ENCODE measurements around the gene BCL7B. TPM values are rescaled to one million over a fixed set of nuclear protein-coding genes. Genes with fewer than 3 reads are reported as not detected.

BCL7B gene
- total RNA-seq, 4 donors from 2014 or later = 13.8 to 63.5 (median 43.7) TPM

DNA sequence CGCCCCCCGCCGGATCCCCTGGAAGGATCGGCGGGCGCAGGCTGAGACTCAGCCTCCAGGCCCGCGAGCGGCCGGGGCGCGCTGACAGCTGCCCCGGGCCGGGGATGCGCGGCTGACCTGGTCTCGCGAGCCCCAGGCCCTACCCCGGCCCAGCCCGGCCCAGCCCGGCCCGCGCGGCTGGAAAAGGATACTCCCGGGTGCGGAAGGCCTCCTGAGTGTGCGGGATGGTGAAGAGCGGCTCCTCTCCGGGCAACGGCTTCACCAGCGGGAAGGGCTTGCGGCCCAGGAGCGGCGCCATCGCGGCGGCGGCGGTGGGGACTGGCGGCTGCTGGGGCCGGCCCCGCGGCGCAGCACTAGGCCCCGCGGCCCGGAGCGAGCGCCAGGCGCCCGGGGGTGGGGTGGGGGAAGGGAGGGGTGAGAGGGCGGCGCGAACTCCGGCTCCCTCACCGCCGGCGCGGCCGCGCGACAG, 35.8 kb downstream of the BCL7B start:
- Histone ChIP-seq H3K27me3 (no peaks in the 10 kb centered on the region), H3K4me3 (peak overlapping the region; percentile 66 to 100), H3K4me1 (peaks cover 0 to 20% of the 10 kb centered on the region in 2 donors), H3K27ac (peak overlapping the region; percentile 91 to 97), H3K9me3 (no peaks in the 10 kb centered on the region), H3K36me3 (no peaks in the 10 kb centered on the region)
- intact Hi-C loops (cut with DNase I; ENCODE audit: low total_unique reads) = loop anchor here (10.0 kb wide), 1 partner anchor 53 kb away; the partner anchor contains the start of gene TBL2
- TF ChIP-seq, protein P1, sequence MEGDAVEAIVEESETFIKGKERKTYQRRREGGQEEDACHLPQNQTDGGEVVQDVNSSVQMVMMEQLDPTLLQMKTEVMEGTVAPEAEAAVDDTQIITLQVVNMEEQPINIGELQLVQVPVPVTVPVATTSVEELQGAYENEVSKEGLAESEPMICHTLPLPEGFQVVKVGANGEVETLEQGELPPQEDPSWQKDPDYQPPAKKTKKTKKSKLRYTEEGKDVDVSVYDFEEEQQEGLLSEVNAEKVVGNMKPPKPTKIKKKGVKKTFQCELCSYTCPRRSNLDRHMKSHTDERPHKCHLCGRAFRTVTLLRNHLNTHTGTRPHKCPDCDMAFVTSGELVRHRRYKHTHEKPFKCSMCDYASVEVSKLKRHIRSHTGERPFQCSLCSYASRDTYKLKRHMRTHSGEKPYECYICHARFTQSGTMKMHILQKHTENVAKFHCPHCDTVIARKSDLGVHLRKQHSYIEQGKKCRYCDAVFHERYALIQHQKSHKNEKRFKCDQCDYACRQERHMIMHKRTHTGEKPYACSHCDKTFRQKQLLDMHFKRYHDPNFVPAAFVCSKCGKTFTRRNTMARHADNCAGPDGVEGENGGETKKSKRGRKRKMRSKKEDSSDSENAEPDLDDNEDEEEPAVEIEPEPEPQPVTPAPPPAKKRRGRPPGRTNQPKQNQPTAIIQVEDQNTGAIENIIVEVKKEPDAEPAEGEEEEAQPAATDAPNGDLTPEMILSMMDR (IDR thresholded peaks at IDR 0.05) = no peak
- no peak for TF ChIP-seq POLR2A (IDR thresholded peaks at IDR 0.05)
- no peak for DNase-seq

DNA sequence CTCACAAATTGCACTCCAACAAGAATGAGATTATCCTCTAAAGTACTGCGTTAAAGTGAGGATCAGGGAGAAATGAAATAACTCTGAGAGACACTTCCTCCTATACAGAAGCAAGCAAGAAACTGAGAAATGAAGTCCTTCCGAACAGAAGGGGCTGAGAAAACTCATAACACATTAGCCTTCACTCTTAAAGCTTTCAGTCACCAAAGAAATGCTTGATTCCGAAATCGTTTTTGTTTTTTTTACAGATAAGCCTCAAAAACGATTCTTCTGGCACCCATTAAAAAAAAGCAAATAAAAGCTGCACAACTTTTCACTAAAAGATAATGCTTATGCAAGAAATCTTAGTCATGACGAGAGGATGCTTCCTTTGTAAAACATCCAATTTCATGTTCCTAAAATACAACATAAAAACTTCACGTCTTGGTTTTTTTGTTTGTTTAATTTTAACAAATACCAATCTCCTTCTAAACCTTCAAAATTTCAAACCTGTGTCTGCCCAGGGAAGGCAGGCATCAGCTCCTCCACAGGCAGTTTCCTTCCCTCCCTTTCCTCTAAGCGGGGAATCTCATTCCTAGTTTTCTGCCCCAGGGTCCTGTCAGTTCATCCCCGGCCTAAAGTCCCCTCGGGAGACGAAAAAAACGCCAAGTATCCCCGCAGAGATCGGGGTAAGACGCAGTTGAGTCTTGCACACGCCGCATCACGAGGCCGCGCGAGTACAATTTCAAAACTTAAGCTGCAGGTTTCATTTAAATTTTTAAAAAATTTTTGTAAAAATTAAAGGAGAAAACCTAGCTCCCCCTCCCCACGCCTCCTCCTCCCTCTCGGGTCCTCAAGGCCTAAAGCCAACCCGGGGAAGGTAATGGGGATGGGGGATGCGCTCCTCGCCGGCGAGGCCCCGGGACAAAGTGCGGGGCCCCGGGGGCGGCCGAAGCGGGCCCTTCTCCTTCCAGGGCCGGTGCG, 36.5 kb downstream of the BCL7B start:
- H3K4me1 ChIP-seq = peaks cover 0 to 20% of the 10 kb centered on the region in 2 donors
- no peaks in the 10 kb centered on the region for H3K36me3 ChIP-seq
- H3K4me3 ChIP-seq = peak overlapping the region; percentile 66 to 100
- no peaks in the 10 kb centered on the region for H3K9me3 ChIP-seq
- TF ChIP-seq, protein P1 (IDR thresholded peaks at IDR 0.05) = no peak
- no peak for TF ChIP-seq POLR2A (IDR thresholded peaks at IDR 0.05)
- H3K27me3 ChIP-seq = no peaks in the 10 kb centered on the region
- H3K27ac ChIP-seq = peak overlapping the region; percentile 91 to 97
- intact Hi-C loops (cut with DNase I; ENCODE audit: low total_unique reads) = loop anchor here (10.0 kb wide), 1 partner anchor 54 kb away; the partner anchor contains the start of gene TBL2
- no peak for DNase-seq

DNA sequence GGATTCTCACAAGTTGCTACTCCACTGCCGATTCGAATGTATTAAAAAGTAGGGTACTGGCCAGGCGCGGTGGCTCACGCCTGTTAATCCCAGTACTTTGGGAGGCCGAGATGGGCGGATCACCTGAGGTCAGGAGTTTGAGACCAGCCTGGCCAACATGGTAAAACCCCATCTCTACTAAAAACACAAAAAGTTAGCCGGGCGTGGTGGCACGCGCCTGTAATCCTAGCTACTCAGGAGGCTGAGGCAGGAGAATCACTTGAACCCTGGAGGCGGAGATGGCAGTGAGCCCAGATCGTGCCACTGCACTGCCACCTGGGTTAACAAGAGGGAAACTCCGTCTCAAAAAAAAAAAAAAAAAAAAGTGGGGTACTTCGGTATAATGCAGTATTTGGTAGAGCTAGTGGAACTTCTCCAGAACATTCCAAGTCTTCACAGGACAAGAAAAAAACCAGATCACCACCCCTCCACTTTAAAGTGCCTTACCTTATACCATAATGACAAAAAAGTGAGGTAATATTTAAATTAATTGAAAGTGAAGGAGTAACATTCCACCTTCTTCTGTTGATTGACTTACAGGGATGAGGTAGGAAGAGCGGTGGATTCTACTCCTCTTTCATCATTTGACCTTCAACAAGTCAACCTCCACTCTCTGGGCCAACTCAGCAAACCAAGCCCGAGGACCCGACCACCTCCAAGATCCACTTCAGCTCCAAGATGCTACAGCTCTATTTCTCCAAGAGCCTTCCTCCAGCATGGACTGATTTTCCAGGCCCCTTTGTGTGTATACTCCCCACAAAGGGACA, 37.4 kb downstream of the BCL7B start:
- TF ChIP-seq, protein P1 (IDR thresholded peaks at IDR 0.05) = no peak
- no peak for TF ChIP-seq POLR2A (IDR thresholded peaks at IDR 0.05)
- intact Hi-C loops (cut with DNase I; ENCODE audit: low total_unique reads) = loop anchor here (10.0 kb wide), 1 partner anchor 55 kb away; the partner anchor contains the start of gene TBL2

DNA sequence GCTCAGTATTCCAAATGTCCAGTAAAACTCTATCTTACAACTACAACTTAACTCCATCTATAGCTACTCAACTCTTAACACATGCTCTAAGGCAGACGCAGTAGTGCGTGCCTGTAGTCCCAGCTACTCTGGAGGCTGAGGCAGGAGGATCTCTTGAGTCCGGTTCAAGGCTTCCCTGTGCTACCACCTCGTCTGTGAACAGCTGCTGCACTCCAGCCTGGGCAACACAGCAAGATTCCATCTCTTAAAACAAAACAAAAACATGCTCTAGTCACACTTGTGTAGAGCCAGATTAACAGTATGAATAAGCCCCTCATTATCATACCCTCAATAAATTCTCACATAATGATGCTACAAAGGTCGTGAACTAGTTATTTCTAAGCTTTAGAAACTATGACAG, 39.0 kb downstream of the BCL7B start:
- DNase-seq = no peak

More for the DNA sequence above, 37.4 kb downstream of the BCL7B start:
- Histone ChIP-seq H3K36me3 (no peaks in the 10 kb centered on the region), H3K9me3 (no peaks in the 10 kb centered on the region), H3K4me1 (peaks cover 0 to 20% of the 10 kb centered on the region in 2 donors), H3K27ac (peak overlapping the region; percentile 91 to 97), H3K27me3 (no peaks in the 10 kb centered on the region), H3K4me3 (peak overlapping the region; percentile 66 to 100)
- DNase-seq = no peak

More for the DNA sequence above, 39.0 kb downstream of the BCL7B start:
- no peaks in the 10 kb centered on the region for H3K27me3 ChIP-seq
- TF ChIP-seq, protein P1 (IDR thresholded peaks at IDR 0.05) = no peak
- no peak for TF ChIP-seq POLR2A (IDR thresholded peaks at IDR 0.05)
- no peak overlapping the region for H3K4me3 ChIP-seq
- H3K9me3 ChIP-seq = no peaks in the 10 kb centered on the region
- H3K4me1 ChIP-seq = peaks cover 0 to 20% of the 10 kb centered on the region in 2 donors
- no peaks in the 10 kb centered on the region for H3K36me3 ChIP-seq
- intact Hi-C loops (cut with DNase I; ENCODE audit: low total_unique reads) = no loop called here
- H3K27ac ChIP-seq = no peak overlapping the region

Measured in uterus (tissue), 4 donors.